ENCODE results near the gene NRCAM. TPM values are rescaled to one million over a fixed set of nuclear protein-coding genes. Genes with fewer than 3 reads are reported as not detected.
"Not testable (repeated sequence)": the region's sequence is repeated elsewhere in the genome, so short reads cannot be mapped to it uniquely, and the experiment has no call there.

The NRCAM gene
- total RNA-seq, 1 donor from 2014 or later: 0.53 TPM

GRCh38 chr7:108265007-108265406 is 191.2 kb downstream of the NRCAM start:
- Histone ChIP-seq H3K27ac (no peak overlapping the region), H3K27me3 (no peaks in the 10 kb centered on the region), H3K4me1 (no peaks in the 10 kb centered on the region), H3K36me3 (no peaks in the 10 kb centered on the region), H3K9me3 (no peaks in the 10 kb centered on the region), H3K4me3 (no peak overlapping the region)
- DNase-seq (ENCODE audit: low spot score in 2 of 2): no peak
- TF ChIP-seq CTCF (IDR thresholded peaks at IDR 0.05): no peak
- intact Hi-C loops (cut with DNase I): no loop called here

GRCh38 chr7:108263425-108263824 is 192.8 kb downstream of the NRCAM start:
- no peaks in the 10 kb centered on the region for H3K4me1 ChIP-seq
- no peaks in the 10 kb centered on the region for H3K9me3 ChIP-seq
- no peak overlapping the region for H3K4me3 ChIP-seq
- no peak for DNase-seq (ENCODE audit: low spot score in 2 of 2)
- H3K36me3 ChIP-seq: no peaks in the 10 kb centered on the region
- TF ChIP-seq CTCF (IDR thresholded peaks at IDR 0.05): no peak
- H3K27ac ChIP-seq: no peak overlapping the region
- H3K27me3 ChIP-seq: no peaks in the 10 kb centered on the region
- intact Hi-C loops (cut with DNase I): no loop called here

GRCh38 chr7:108261560-108262255 is 194.5 kb downstream of the NRCAM start:
- H3K4me1 ChIP-seq: no peaks in the 10 kb centered on the region
- H3K36me3 ChIP-seq: no peaks in the 10 kb centered on the region
- H3K9me3 ChIP-seq: no peaks in the 10 kb centered on the region
- intact Hi-C loops (cut with DNase I): no loop called here
- no peak overlapping the region for H3K27ac ChIP-seq
- no peak for TF ChIP-seq CTCF (IDR thresholded peaks at IDR 0.05)
- no peaks in the 10 kb centered on the region for H3K27me3 ChIP-seq
- no peak overlapping the region for H3K4me3 ChIP-seq
- no peak for DNase-seq (ENCODE audit: low spot score in 2 of 2)

GRCh38 chr7:108259447-108259846 is 196.8 kb downstream of the NRCAM start:
- not testable (repeated sequence) for H3K36me3 ChIP-seq

GRCh38 chr7:108257954-108258353 is 198.3 kb downstream of the NRCAM start:
- Histone ChIP-seq H3K36me3 (no peaks in the 10 kb centered on the region), H3K27me3 (no peaks in the 10 kb centered on the region), H3K4me1 (no peaks in the 10 kb centered on the region), H3K27ac (no peak overlapping the region), H3K4me3 (no peak overlapping the region), H3K9me3 (no peaks in the 10 kb centered on the region)
- intact Hi-C loops (cut with DNase I): no loop called here
- no peak for TF ChIP-seq CTCF (IDR thresholded peaks at IDR 0.05)
- no peak for DNase-seq (ENCODE audit: low spot score in 2 of 2)

More at GRCh38 chr7:108259447-108259846, 196.8 kb downstream of the NRCAM start:
- H3K4me3 ChIP-seq; H3K4me1 ChIP-seq; intact Hi-C loops (cut with DNase I); H3K27me3 ChIP-seq; H3K27ac ChIP-seq; DNase-seq (ENCODE audit: low spot score in 2 of 2); H3K9me3 ChIP-seq: not testable (repeated sequence)

GRCh38 chr7:108254259-108254658 is 202.0 kb downstream of the NRCAM start:
- Histone ChIP-seq H3K36me3 (no peaks in the 10 kb centered on the region), H3K4me3 (no peak overlapping the region), H3K9me3 (no peaks in the 10 kb centered on the region), H3K4me1 (no peaks in the 10 kb centered on the region), H3K27ac (no peak overlapping the region), H3K27me3 (no peaks in the 10 kb centered on the region)
- intact Hi-C loops (cut with DNase I): no loop called here
- no peak for DNase-seq (ENCODE audit: low spot score in 2 of 2)
- no peak for TF ChIP-seq CTCF (IDR thresholded peaks at IDR 0.05)

Data from ascending aorta (tissue), 2 donors.